GM23248 (cell line): ENCODE results near the gene RASGRF1. TPM values are rescaled to one million over a fixed set of nuclear protein-coding genes. Genes with fewer than 3 reads are reported as not detected.

Experiments
- DNase-seq: peaks from one replicate; pipeline ENCODE4 v3.0.0-alpha.2; 2015
- H2AFZ ChIP-seq: fragments of 200-600 bp; sonication (generic); 2 replicates; pipeline ENCODE4 v1.6.1; 2016; ENCODE audit warnings: antibody characterized with exemption
- H3F3A ChIP-seq: fragments of 200-600 bp; sonication (generic); 2 replicates; pipeline ENCODE4 v1.6.1; 2016; ENCODE audit warnings: mild to moderate bottlenecking, antibody characterized with exemption, mixed run types; ENCODE audit not compliant: insufficient read depth
- H3K27ac ChIP-seq: fragments of 200-600 bp; sonication (generic); 2 replicates; pipeline ENCODE4 v1.5.1; 2016; ENCODE audit warnings: mild to moderate bottlenecking
- H3K27me3 ChIP-seq: fragments of 200-600 bp; sonication (generic); replicated peaks from 2 replicates; pipeline ENCODE4 v1.6.1; 2016; ENCODE audit warnings: mild to moderate bottlenecking; ENCODE audit not compliant: insufficient read depth
- H3K36me3 ChIP-seq: fragments of 200-600 bp; sonication (generic); 2 replicates; pipeline ENCODE4 v1.6.1; 2016; ENCODE audit warnings: low read depth, mild to moderate bottlenecking
- H3K4me1 ChIP-seq: fragments of 200-600 bp; sonication (generic); 2 replicates; pipeline ENCODE4 v1.6.1; 2016; ENCODE audit warnings: mild to moderate bottlenecking; ENCODE audit not compliant: insufficient read depth
- H3K4me2 ChIP-seq: fragments of 200-600 bp; sonication (generic); one replicate; pipeline ENCODE4 v1.6.1; 2016; ENCODE audit warnings: mild to moderate bottlenecking; ENCODE audit not compliant: unreplicated experiment
- H3K4me3 ChIP-seq: fragments of 200-600 bp; sonication (generic); 2 replicates; pipeline ENCODE4 v1.5.1; 2016; ENCODE audit warnings: mild to moderate bottlenecking
- H3K79me2 ChIP-seq: fragments of 200-600 bp; sonication (generic); 2 replicates; pipeline ENCODE4 v1.6.1; 2016; ENCODE audit warnings: mild to moderate bottlenecking; ENCODE audit not compliant: insufficient read depth
- H3K9ac ChIP-seq: fragments of 200-600 bp; sonication (generic); 2 replicates; pipeline ENCODE4 v1.6.1; 2016; ENCODE audit warnings: mild to moderate bottlenecking
- H3K9me2 ChIP-seq: fragments of 200-600 bp; sonication (generic); 2 replicates; pipeline ENCODE4 v1.6.1; 2016; ENCODE audit warnings: mixed run types, mild to moderate bottlenecking, moderate library complexity; ENCODE audit not compliant: insufficient read depth
- H3K9me3 ChIP-seq: fragments of 200-600 bp; sonication (generic); one replicate; pipeline ENCODE4 v1.6.1; 2017; ENCODE audit warnings: low read depth
- H4K20me1 ChIP-seq: fragments of 200-600 bp; sonication (generic); 2 replicates; pipeline ENCODE4 v1.6.0; 2016; ENCODE audit not compliant: insufficient read depth
- EZH2 ChIP-seq: fragments of 200-600 bp; sonication (generic); IDR thresholded peaks from 2 replicates; pipeline ENCODE4 v1.6.1; 2018; ENCODE audit warnings: antibody characterized with exemption, mild to moderate bottlenecking; ENCODE audit not compliant: insufficient read depth, poor library complexity, severe bottlenecking
- EZH2phosphoT487 ChIP-seq: fragments of 200-600 bp; sonication (generic); IDR thresholded peaks from 2 replicates; pipeline ENCODE4 v1.6.1; 2018; ENCODE audit warnings: antibody characterized with exemption, moderate library complexity, mild to moderate bottlenecking, low read depth; ENCODE audit not compliant: insufficient read depth
- WGBS, 2 experiments: methylation state at CpG; one replicate each; pipeline ENCODE4 v1.1.6; 2015 to 2017; ENCODE audit warnings: low lambda C conversion rate in 2 of 2, low coverage in 1 of 2; ENCODE audit errors: missing lambda C conversion rate in 2 of 2; 5-methylcytosine and 5-hydroxymethylcytosine counted together
- in situ Hi-C: fragments of 300-500 bp; cut with MboI; formaldehyde crosslinking; loops from 2 replicates; pipeline ENCODE4 v1.15.0; 2020
- polyA plus RNA-seq: library from polyadenylated mRNA; unstranded; fragments of >200 nt; fragmentation: Nextera tagmentation; extraction: Ambion mirVana; gene quantifications from 2 replicates; pipeline ENCODE4 v1.2.1, GENCODE V29; 2016
- total RNA-seq: library from RNA; depleted of rRNA; stranded (reverse); fragments of >200 nt; shearing (Covaris generic); gene quantifications from 2 replicates; pipeline ENCODE4 v1.2.3, GENCODE V29; 2014

RASGRF1 gene
- total and polyA plus RNA-seq, 2 experiments from 2014 or later: not detected

DNA sequence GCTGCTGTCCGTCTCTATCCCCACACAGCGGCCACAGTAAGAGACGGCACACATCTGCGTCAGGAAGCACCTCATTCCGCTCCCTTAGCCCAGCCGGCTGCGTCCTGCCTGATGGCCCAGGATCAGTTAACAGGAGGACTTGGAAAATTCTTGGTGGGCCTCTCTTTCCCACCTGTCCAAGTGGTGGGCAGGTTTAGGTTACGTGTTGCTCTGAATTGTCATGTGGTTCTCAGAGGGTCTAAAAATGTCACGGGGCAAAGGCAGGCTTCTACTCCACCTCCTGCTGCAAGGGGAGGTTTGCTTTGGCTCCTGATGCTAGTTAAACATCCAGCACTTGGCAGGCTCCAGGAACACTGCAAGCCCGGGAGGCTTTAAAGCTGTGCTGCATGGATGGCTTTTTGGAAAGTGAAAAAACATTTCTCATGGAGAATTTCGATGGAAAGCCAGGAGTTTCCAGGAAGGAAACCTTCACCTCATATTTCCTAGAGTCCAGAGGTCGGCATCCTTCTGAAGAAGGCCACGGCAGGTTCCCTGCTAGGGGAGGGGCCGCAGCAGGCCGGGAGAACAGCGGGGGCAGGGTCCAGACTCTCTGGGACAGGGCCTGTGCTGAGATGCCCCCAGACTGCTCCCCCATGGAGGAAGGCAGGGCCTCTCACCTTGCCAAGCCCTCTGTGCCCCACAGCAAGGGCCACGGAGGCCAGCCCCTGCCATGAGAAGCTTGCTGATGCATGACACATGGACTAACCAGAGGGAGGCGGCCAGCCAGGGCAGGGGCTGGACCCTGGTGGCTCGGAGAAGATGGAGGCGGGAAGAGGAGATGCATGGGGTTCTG, 156.5 kb downstream of the RASGRF1 start:
- no peaks in the 10 kb centered on the region for H4K20me1 ChIP-seq
- H3K27ac ChIP-seq: no peak overlapping the region
- H3K36me3 ChIP-seq: no peaks in the 10 kb centered on the region
- no peaks in the 10 kb centered on the region for H3K9me2 ChIP-seq
- no peak overlapping the region for H3K4me2 ChIP-seq
- no peak overlapping the region for H3K4me3 ChIP-seq
- H3K9ac ChIP-seq: no peak overlapping the region
- H2AFZ ChIP-seq: no peak overlapping the region
- TF ChIP-seq EZH2: no peak
- no peak for TF ChIP-seq EZH2phosphoT487
- no peaks in the 10 kb centered on the region for H3F3A ChIP-seq
- in situ Hi-C loops: no loop called here
- peaks cover 9% of the 10 kb centered on the region for H3K4me1 ChIP-seq
- peaks cover 18% of the 10 kb centered on the region; the same call in 1 of the 2 replicates for H3K27me3 ChIP-seq
- 52 to 53% methylated on average over 19 to 20 of the region's 20 CpGs for WGBS, 2 experiments
- no peaks in the 10 kb centered on the region for H3K79me2 ChIP-seq
- H3K9me3 ChIP-seq: no peaks in the 10 kb centered on the region
- DNase-seq: peak; percentile 37

DNA sequence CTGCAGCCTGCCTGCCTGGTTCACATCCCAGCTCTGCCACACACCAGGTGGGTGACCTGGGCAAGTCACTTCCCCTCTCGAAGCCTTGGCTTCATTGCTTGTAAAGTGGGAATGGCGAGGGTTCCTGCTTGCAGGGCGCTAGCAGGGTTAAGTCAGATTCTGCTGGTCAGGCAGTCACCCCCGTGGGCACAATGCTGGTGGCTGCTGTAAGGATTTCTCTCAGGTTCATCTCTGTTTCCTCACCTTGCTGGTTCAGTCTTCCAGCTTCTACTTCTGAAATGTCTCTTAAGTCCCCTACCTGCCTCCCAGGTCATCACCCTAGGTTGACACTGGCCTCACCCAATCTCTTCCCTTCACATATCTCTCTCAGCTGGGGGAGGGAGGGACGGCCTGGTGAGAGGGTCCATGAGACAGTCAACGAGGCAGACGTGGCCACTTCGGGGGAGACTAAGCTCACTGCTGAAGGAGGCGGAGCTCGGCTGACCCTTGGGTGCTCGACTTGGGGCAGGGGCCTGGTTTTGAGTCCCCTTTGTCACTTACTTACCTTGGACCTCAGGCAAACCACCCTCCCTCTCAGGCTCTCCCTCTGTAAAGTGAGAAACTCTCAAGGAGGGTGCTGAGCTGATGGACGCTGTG, 157.3 kb downstream of the RASGRF1 start:
- H3K9ac ChIP-seq: no peak overlapping the region

DNA sequence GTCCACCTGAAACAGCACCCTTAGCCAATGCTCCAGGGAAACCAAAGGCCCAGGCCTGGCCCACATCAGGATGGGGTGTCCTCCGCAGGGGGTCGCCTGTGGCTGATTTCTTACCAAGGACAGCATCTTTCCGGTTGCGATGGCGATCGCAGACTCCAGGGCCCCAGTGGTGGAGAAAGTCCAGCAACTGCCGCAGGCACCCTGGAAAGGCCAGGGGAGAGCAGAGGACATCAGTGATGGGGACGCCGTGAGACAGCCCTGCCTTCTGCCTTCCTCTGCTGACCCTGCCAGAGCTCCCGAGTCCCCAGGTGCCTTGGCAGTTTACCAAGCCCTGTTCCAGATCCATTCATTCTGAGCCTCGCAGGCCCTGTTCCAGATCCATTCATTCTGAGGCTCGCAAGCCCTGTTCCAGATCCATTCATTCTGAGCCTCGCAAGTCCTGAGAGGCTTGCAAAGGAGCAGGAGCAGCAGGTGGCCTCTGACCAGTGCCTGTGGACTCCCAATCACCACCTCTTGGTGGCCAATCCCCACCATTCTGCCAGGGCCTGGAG, 158.2 kb downstream of the RASGRF1 start:
- Histone ChIP-seq H4K20me1 (no peaks in the 10 kb centered on the region), H3K9me2 (no peaks in the 10 kb centered on the region), H3K9ac (no peak overlapping the region), H2AFZ (no peak overlapping the region), H3K4me2 (no peak overlapping the region), H3K4me3 (no peak overlapping the region), H3K27me3 (peaks cover 15% of the 10 kb centered on the region; the same call in 1 of the 2 replicates), H3K27ac (no peak overlapping the region), H3F3A (peaks cover under 1% of the 10 kb centered on the region; the same call in 1 of the 2 replicates), H3K36me3 (0 out of 2 replicates have a peak, but pooled peaks cover 4% of the 10 kb centered on the region), H3K79me2 (no peaks in the 10 kb centered on the region), H3K9me3 (no peaks in the 10 kb centered on the region), H3K4me1 (peaks cover 9% of the 10 kb centered on the region)
- in situ Hi-C loops: no loop called here
- 88 to 92% methylated on average over 13 of the region's 13 CpGs for WGBS, 2 experiments
- TF ChIP-seq EZH2phosphoT487: no peak
- no peak for TF ChIP-seq EZH2
- no peak for DNase-seq

More for the DNA sequence above, 157.3 kb downstream of the RASGRF1 start:
- no peaks in the 10 kb centered on the region for H3K9me3 ChIP-seq
- peaks cover 9% of the 10 kb centered on the region for H3K4me1 ChIP-seq
- H4K20me1 ChIP-seq: no peaks in the 10 kb centered on the region
- no peak for DNase-seq
- H2AFZ ChIP-seq: no peak overlapping the region
- H3K4me3 ChIP-seq: no peak overlapping the region
- no peaks in the 10 kb centered on the region for H3K79me2 ChIP-seq
- no peak overlapping the region for H3K27ac ChIP-seq
- H3K9me2 ChIP-seq: no peaks in the 10 kb centered on the region
- TF ChIP-seq EZH2phosphoT487 (no peak), EZH2 (no peak)
- H3K4me2 ChIP-seq: no peak overlapping the region
- peaks cover 15% of the 10 kb centered on the region; the same call in 1 of the 2 replicates for H3K27me3 ChIP-seq
- in situ Hi-C loops: no loop called here
- H3F3A ChIP-seq: no peaks in the 10 kb centered on the region
- no peaks in the 10 kb centered on the region for H3K36me3 ChIP-seq
- 70 to 76% methylated on average over 12 of the region's 12 CpGs for WGBS, 2 experiments

DNA sequence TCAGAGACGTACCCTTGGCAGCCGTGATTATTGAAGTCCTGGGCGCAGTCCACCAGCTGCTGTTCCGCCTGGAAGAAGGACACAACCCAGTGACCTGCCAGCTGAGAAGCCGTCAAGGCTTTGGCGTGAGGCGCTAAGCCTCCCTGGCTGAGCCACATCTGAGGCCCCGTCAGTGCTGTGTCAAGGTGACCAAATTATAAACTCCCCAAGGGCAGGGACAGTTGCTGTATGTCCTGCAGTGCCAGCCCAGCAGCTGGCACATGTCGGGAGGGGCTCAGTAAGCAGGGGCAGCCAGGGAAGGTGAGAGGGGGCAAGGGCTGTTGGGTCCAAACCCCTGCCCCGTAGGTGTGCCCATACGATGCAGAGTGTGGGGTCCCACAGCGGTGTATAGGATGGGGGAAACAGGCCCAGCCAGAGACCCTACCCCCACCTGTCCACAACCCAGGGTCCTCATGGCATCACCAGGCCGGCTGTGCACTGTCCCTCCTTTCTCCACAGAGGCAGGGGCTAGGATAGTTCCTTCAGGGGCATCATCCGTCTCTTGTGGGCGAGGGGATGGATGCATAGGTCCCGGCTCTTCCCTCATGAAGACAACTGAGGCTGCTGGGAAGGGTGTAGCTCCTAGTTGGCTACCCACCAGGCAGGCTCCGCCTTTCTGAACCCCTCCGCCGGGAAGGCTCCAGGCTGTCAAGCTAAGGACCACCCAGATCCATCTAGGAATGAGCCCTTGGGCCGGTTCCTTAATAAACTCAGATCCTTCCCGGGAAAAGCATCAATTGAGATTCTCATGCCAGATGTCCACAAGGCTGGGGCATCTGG, 158.9 kb downstream of the RASGRF1 start:
- in situ Hi-C loops: no loop called here
- Histone ChIP-seq H3K9me2 (no peaks in the 10 kb centered on the region), H3K27me3 (peaks cover 15% of the 10 kb centered on the region; the same call in 1 of the 2 replicates), H4K20me1 (no peaks in the 10 kb centered on the region), H3K36me3 (0 out of 2 replicates have a peak, but pooled peaks cover 4% of the 10 kb centered on the region), H3F3A (peaks cover 7% of the 10 kb centered on the region), H3K4me1 (peaks cover 9% of the 10 kb centered on the region), H3K9ac (no peak overlapping the region), H3K4me3 (no peak overlapping the region), H3K27ac (no peak overlapping the region), H3K9me3 (no peaks in the 10 kb centered on the region), H2AFZ (no peak overlapping the region), H3K4me2 (no peak overlapping the region), H3K79me2 (no peaks in the 10 kb centered on the region)
- DNase-seq: no peak
- TF ChIP-seq EZH2: no peak
- no peak for TF ChIP-seq EZH2phosphoT487
- 61 to 63% methylated on average over 21 of the region's 21 CpGs for WGBS, 2 experiments
